ENCODE results near the gene PPP4R1.
A peak's percentile ranks its signal among the peaks of the same experiment; 100 is the strongest.

PPP4R1 gene

GRCh38 chr18:9546468-9546867 lies 67.9 kb downstream of the PPP4R1 start:
- DNase-seq (ENCODE audit: low read depth), result no peak

- no peak for DNase-seq (ENCODE audit: low read depth)
Measured at GRCh38 chr18:9545029-9545428, 69.3 kb downstream of the PPP4R1 start.

GRCh38 chr18:9542924-9543323 lies 71.4 kb downstream of the PPP4R1 start:
- DNase-seq (ENCODE audit: low read depth), result no peak

- DNase-seq (ENCODE audit: low read depth), result no peak
Measured at GRCh38 chr18:9539938-9540337, 74.4 kb downstream of the PPP4R1 start.

- peak; percentile 45 for DNase-seq (ENCODE audit: low read depth)
Measured at GRCh38 chr18:9539283-9539682, 75.1 kb downstream of the PPP4R1 start.

- DNase-seq (ENCODE audit: low read depth), result no peak
Measured at GRCh38 chr18:9537677-9538076, 76.7 kb downstream of the PPP4R1 start.

- DNase-seq (ENCODE audit: low read depth), result no peak
Measured at GRCh38 chr18:9536354-9537152, 77.8 kb downstream of the PPP4R1 start.

- DNase-seq (ENCODE audit: low read depth), result peak; percentile 86
Measured at GRCh38 chr18:9535430-9535991, 78.8 kb downstream of the PPP4R1 start.

- DNase-seq (ENCODE audit: low read depth), result no peak
Measured at GRCh38 chr18:9534844-9535243, 79.5 kb downstream of the PPP4R1 start.

- peak; percentile 31 for DNase-seq (ENCODE audit: low read depth)
Measured at GRCh38 chr18:9531791-9532410, 82.5 kb downstream of the PPP4R1 start.

- DNase-seq (ENCODE audit: low read depth), result no peak
Measured at GRCh38 chr18:9530226-9531009, 83.9 kb downstream of the PPP4R1 start.

GRCh38 chr18:9526458-9526857 lies 87.9 kb downstream of the PPP4R1 start:
- DNase-seq (ENCODE audit: low read depth), result no peak

GRCh38 chr18:9522952-9523351 lies 91.4 kb downstream of the PPP4R1 start:
- DNase-seq (ENCODE audit: low read depth), result no peak

- DNase-seq (ENCODE audit: low read depth), result no peak
Measured at GRCh38 chr18:9521770-9522169, 92.6 kb downstream of the PPP4R1 start.

- no peak for DNase-seq (ENCODE audit: low read depth)
Measured at GRCh38 chr18:9520666-9521065, 93.7 kb downstream of the PPP4R1 start.

GRCh38 chr18:9519399-9519798 lies 95.0 kb downstream of the PPP4R1 start:
- DNase-seq (ENCODE audit: low read depth), result no peak

GRCh38 chr18:9517869-9518268 lies 96.5 kb downstream of the PPP4R1 start:
- no peak for DNase-seq (ENCODE audit: low read depth)

- DNase-seq (ENCODE audit: low read depth), result no peak
Measured at GRCh38 chr18:9516437-9517064, 97.8 kb downstream of the PPP4R1 start.

GRCh38 chr18:9513971-9514512 lies 100.3 kb downstream of the PPP4R1 start:
- DNase-seq (ENCODE audit: low read depth), result no peak

- DNase-seq (ENCODE audit: low read depth), result no peak
Measured at GRCh38 chr18:9508446-9509025, 105.8 kb downstream of the PPP4R1 start.

- no peak for DNase-seq (ENCODE audit: low read depth)
Measured at GRCh38 chr18:9507565-9508088, 106.7 kb downstream of the PPP4R1 start.

All from non-pigmented ciliary epithelial cell (primary cell).